IPS-20b (cell line): Measurements from ENCODE around the gene CTBP1.

Experiments used
- H3K27ac ChIP-seq: one replicate; pipeline ENCODE4 v1.5.1; 2013; ENCODE audit warnings: low read length
- H3K27me3 ChIP-seq: 2 replicates; pipeline ENCODE4 v1.6.1; 2013; ENCODE audit warnings: mild to moderate bottlenecking, low read length, inconsistent platforms; ENCODE audit not compliant: insufficient read depth
- H3K36me3 ChIP-seq: 2 replicates; pipeline ENCODE4 v1.6.1; 2013; ENCODE audit warnings: low read depth, mild to moderate bottlenecking, inconsistent platforms, low read length, moderate library complexity; ENCODE audit not compliant: insufficient read depth
- H3K4me1 ChIP-seq: 2 replicates; pipeline ENCODE4 v1.6.1; 2013; ENCODE audit warnings: mild to moderate bottlenecking, control low read depth, inconsistent platforms, low read length, moderate library complexity; ENCODE audit not compliant: insufficient read depth
- H3K4me3 ChIP-seq: 2 replicates; pipeline ENCODE4 v1.5.1; 2013; ENCODE audit warnings: mild to moderate bottlenecking, low read length, inconsistent platforms
- H3K9ac ChIP-seq: 2 replicates; pipeline ENCODE4 v1.6.1; 2013; ENCODE audit warnings: low read depth, mild to moderate bottlenecking, inconsistent platforms, low read length, moderate library complexity
- H3K9me3 ChIP-seq: 2 replicates; pipeline ENCODE4 v1.6.1; 2013; ENCODE audit warnings: mild to moderate bottlenecking, low read depth, low read length, inconsistent platforms; ENCODE audit not compliant: insufficient read depth

The CTBP1 gene

DNA sequence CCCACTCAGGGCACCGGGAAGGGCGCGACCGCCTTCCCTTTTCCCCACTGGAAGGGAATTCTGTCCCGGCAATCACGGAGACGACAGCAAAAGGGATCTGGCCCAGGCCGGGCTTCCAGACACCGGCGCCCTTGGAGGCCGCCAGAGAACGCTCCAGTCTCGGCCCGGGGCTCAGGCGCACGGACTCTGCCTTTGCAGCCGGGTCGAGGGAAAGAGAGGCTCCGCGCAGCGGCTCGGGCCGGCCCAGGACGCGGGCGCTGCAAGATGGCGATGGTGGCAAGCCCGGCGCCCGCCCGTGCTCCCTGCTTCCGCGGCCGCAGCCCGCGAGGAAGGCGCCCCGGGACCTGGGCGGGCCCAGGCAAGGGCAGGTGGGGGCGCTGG lies 1.1 kb downstream of the CTBP1 start:
- Histone ChIP-seq H3K27ac (peak overlapping the region; percentile 77), H3K27me3 (peaks cover 6% of the 10 kb centered on the region; the same call in 1 of the 2 replicates), H3K9ac (peak overlapping the region; percentile 94), H3K4me3 (peak overlapping the region; percentile 84), H3K36me3 (peaks cover 8% of the 10 kb centered on the region; the same call in 1 of the 2 replicates), H3K9me3 (peaks cover 27% of the 10 kb centered on the region), H3K4me1 (peaks cover 4% of the 10 kb centered on the region; the same call in 1 of the 2 replicates)

- Histone ChIP-seq H3K27ac (peak overlapping the region; percentile 77), H3K27me3 (peaks cover 6% of the 10 kb centered on the region; the same call in 1 of the 2 replicates), H3K9ac (peak overlapping the region; percentile 94), H3K9me3 (peaks cover 21% of the 10 kb centered on the region), H3K4me1 (peaks cover 4% of the 10 kb centered on the region; the same call in 1 of the 2 replicates), H3K36me3 (peaks cover 8% of the 10 kb centered on the region; the same call in 1 of the 2 replicates), H3K4me3 (peak overlapping the region; percentile 84)
Observed at GRCh38 chr4:1246901-1247863, 1.7 kb downstream of the CTBP1 start.

DNA sequence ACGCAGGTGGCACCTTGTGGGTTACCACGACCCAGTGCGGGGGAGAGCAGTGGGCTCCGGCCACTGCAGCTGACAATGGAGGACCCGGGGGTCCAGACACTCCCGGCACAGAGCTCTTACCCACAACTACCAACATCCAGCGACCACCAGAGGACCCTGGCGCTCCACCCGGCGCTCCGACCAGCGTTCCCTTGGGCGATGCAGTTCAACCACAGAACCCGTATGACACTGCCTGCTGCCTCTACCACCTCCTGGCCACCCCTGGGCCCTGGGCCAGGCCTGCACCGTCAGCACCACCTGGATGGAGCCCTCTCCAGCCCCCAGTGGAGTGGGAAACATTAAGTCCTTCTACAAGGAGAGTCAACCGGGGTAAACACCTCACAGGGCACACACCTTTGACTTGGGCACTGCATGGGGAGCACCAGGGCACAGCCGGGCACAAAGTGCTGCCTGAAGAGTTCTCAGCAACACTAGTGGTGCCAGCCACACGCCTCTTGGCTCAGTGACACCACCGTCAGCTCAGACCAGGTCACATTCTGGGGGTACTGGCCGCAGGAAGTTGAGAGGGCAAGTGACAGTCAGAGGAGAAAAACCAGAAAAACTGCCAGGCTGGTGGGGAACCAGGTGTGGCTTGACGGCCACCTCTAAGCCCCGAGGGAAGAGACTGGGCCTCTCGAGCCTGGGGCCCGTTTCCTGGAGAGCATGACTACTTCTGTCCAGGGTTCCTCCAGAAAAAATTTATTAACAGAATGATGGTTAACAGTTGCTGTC lies 2.6 kb downstream of the CTBP1 start:
- H3K9me3 ChIP-seq, result peaks cover 12% of the 10 kb centered on the region
- H3K27me3 ChIP-seq, result peaks cover 6% of the 10 kb centered on the region; the same call in 1 of the 2 replicates
- peaks cover 4% of the 10 kb centered on the region; the same call in 1 of the 2 replicates for H3K4me1 ChIP-seq
- H3K4me3 ChIP-seq, result no peak overlapping the region
- no peak overlapping the region for H3K27ac ChIP-seq
- H3K9ac ChIP-seq, result no peak overlapping the region
- H3K36me3 ChIP-seq, result peaks cover 8% of the 10 kb centered on the region; the same call in 1 of the 2 replicates

GRCh38 chr4:1245481-1246051 lies 3.4 kb downstream of the CTBP1 start:
- no peak overlapping the region for H3K9ac ChIP-seq
- H3K36me3 ChIP-seq, result peaks cover 10% of the 10 kb centered on the region; the same call in 1 of the 2 replicates

GRCh38 chr4:1244978-1245471 lies 3.9 kb downstream of the CTBP1 start:
- Histone ChIP-seq H3K4me1 (peaks cover 4% of the 10 kb centered on the region; the same call in 1 of the 2 replicates), H3K4me3 (no peak overlapping the region), H3K27me3 (peaks cover 4% of the 10 kb centered on the region; the same call in 1 of the 2 replicates), H3K9ac (no peak overlapping the region), H3K36me3 (peaks cover 11% of the 10 kb centered on the region), H3K27ac (no peak overlapping the region), H3K9me3 (no peaks in the 10 kb centered on the region; the same call in 1 of the 2 replicates)

More at GRCh38 chr4:1245481-1246051, 3.4 kb downstream of the CTBP1 start:
- H3K27me3 ChIP-seq, result peaks cover 6% of the 10 kb centered on the region; the same call in 1 of the 2 replicates
- H3K4me3 ChIP-seq, result no peak overlapping the region
- H3K4me1 ChIP-seq, result peaks cover 4% of the 10 kb centered on the region; the same call in 1 of the 2 replicates
- H3K27ac ChIP-seq, result no peak overlapping the region
- peaks cover 5% of the 10 kb centered on the region for H3K9me3 ChIP-seq

DNA sequence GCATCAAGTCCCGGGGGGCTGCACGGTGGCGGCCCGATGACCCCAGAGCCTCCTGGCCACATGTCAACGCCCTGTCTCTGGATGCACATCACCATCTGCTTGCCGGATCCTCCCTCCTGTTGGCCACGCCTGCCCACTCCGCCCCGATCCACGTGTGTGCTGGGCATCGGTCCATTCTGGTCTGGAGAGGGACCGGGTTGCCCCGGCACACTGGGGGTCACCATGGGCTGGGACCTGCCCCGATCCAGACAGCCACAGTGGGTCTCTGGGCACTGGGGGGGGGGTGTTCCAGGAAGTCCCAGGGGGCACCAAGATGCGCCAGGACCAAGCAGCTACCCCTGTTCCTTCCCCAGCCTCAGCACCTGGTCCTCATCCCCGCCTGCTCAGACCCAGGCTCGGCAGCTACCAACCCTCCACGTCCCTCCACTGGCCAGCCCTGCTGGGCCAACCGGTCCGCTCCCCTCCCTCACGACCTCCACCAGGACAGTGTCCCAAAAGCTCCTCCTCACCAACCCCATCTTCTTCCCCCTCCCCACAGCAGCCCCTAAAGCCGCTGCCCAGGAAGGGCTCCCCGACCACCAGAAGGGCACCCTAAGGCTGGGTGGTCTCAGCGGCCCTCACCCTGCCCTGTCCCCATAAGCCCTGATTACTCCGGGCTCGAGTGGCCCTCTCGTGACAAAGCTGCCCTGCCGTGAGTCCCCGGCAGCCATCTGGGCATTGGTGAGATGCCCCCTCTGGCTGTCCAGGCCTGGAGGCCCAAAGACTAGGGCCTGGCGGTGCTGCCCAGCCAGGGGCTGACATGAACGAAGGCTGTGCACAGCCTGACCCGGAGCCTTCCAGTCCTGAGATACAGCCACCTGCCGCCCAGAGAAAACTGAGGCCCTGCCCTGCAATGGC lies 4.6 kb downstream of the CTBP1 start:
- Histone ChIP-seq H3K9ac (no peak overlapping the region), H3K27me3 (no peaks in the 10 kb centered on the region), H3K4me1 (0 out of 2 replicates have a peak, but pooled peaks cover 4% of the 10 kb centered on the region), H3K4me3 (no peak overlapping the region), H3K9me3 (no peaks in the 10 kb centered on the region), H3K27ac (no peak overlapping the region), H3K36me3 (peaks cover 18% of the 10 kb centered on the region)

- no peak overlapping the region for H3K4me3 ChIP-seq
- H3K27ac ChIP-seq, result no peak overlapping the region
- H3K36me3 ChIP-seq, result peaks cover 25% of the 10 kb centered on the region
- no peaks in the 10 kb centered on the region for H3K27me3 ChIP-seq
- H3K4me1 ChIP-seq, result 0 out of 2 replicates have a peak, but pooled peaks cover 4% of the 10 kb centered on the region
- H3K9ac ChIP-seq, result no peak overlapping the region
- H3K9me3 ChIP-seq, result no peaks in the 10 kb centered on the region
Observed at GRCh38 chr4:1243451-1244080, 5.4 kb downstream of the CTBP1 start.

GRCh38 chr4:1242506-1243450 lies 6.2 kb downstream of the CTBP1 start:
- Histone ChIP-seq H3K4me1 (0 out of 2 replicates have a peak, but pooled peaks cover 4% of the 10 kb centered on the region), H3K9me3 (no peaks in the 10 kb centered on the region), H3K27ac (no peak overlapping the region), H3K36me3 (peaks cover 33% of the 10 kb centered on the region), H3K4me3 (no peak overlapping the region), H3K27me3 (no peaks in the 10 kb centered on the region), H3K9ac (no peak overlapping the region; the same call in 1 of the 2 replicates)

- H3K4me1 ChIP-seq, result 0 out of 2 replicates have a peak, but pooled peaks cover under 1% of the 10 kb centered on the region
- H3K27ac ChIP-seq, result no peak overlapping the region
- H3K27me3 ChIP-seq, result no peaks in the 10 kb centered on the region
- H3K36me3 ChIP-seq, result peaks cover 41% of the 10 kb centered on the region
- no peak overlapping the region for H3K4me3 ChIP-seq
- H3K9me3 ChIP-seq, result no peaks in the 10 kb centered on the region
- no peak overlapping the region; the same call in 1 of the 2 replicates for H3K9ac ChIP-seq
Observed at GRCh38 chr4:1241936-1242505, 6.9 kb downstream of the CTBP1 start.
